Skeletal muscle cell (primary cell): Measurements from ENCODE around the gene OAF.

Experiments
- DNase-seq: peaks from one replicate; pipeline ENCODE4 v3.0.0-alpha.2; 2010; ENCODE audit warnings: low read depth
- H3K4me3 ChIP-seq: 2 replicates; pipeline ENCODE4 v1.5.1; 2011; ENCODE audit warnings: low read depth, mild to moderate bottlenecking, control low read depth, low read length, moderate library complexity

The OAF gene

GRCh38 chr11:120219232-120219937, 8.6 kb downstream of the OAF start:
- H3K4me3 ChIP-seq: no peak overlapping the region
- DNase-seq: no peak

DNA sequence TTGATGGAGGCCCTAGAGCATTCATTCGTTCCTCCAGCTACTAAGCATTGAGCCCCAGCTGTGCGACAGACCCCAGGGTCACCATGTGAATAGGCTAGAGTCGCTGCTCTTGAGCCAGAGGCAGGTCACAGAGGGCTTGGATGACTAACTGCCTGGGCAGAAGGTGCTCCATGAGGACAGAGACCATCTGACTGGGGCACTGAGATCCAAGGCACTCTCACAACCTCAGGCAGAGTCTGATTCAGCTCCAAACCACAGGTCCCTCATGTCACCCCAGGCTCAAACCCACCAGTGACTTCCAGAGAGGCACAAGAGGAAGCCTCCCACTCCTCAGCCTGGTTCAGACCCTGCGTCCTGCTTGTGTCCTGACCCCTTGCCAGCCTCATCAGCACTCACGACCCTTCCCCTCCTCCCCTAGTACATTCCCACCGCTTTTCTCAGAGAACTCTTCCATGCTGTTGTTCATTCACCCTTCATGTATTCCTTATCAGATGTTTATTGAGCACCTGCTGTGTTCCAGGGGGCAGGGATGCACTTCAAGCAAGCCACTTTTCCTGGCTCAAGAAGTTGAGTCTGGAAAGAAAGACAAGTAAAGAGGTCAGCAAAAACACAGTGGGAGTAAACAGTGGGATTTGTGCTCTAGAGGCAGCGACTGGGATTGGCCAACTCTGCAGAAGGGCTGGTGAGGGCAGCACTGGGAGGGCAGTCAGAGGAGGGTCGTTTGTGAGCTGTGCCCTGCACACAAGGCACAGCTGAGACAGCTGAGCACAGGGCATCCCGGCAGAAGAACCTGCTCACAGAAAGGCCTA, 9.3 kb downstream of the OAF start:
- H3K4me3 ChIP-seq: no peak overlapping the region
- DNase-seq: no peak

DNA sequence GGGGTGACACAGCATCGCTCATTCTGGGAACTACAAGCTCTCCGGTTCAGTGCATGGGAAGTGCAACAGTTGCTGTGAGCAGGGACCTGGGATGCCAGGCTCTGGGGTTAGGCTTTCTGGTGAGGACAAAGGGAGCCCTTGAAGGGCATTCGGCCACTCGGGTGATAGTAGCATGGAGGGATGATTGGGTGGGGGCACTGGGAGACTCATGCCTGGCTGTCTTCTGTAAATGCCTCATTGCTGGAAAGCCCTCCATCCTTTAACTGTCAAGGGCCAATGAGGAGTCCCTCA, 9.9 kb downstream of the OAF start:
- no peak for DNase-seq
- H3K4me3 ChIP-seq: no peak overlapping the region

DNA sequence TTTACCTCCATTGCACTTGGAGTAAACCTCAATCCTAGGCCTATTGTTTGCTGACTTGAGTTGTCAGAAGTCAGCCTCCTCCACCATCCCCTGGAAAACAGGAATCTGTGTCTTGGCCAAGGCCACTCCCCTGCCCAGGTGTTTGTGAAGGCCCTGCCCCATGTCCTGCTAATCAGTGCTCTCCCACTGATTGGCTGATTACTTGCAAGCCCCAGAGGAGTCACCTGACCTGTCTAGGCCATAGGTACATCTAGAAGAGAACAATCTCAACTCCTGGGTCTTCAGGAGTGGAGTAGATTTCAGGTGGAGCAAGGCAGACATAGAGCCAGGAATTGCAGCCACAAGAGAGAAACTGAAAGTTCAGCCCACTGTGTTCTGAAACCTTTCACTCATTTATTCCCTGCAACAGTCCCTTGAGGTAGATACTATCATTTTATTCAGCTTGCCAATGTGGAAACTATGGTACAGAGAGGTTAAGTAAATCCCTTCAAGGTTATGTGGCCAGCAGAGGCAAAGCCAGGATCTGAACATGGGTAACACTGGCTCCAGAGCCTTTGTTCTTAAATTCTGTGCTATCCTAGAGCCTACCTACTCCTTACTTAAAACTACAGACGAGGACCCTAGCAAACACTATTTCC, 10.4 kb downstream of the OAF start:
- no peak for DNase-seq

DNA sequence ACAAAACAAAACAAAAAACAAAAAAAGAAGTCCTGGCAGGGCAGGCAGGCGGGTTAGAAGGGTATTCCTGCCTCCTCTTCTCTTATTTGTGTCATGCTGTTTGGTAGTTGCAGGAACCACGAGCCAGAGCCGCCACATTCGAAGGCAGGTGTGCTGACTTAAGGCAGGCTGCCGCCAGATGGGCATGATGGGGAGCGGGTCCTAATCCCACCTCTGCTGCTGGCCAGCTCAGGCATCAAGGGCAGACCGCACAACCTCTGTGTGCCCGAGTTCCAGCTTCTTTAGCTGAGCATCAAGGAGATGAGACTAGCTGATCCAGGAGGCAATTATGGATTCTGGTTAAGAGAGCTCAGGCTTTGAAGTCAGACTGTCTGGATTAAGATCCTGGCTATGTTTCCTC, 12.1 kb downstream of the OAF start:
- DNase-seq: no peak
- H3K4me3 ChIP-seq: no peak overlapping the region

More for the DNA sequence above, 10.4 kb downstream of the OAF start:
- H3K4me3 ChIP-seq: no peak overlapping the region

DNA sequence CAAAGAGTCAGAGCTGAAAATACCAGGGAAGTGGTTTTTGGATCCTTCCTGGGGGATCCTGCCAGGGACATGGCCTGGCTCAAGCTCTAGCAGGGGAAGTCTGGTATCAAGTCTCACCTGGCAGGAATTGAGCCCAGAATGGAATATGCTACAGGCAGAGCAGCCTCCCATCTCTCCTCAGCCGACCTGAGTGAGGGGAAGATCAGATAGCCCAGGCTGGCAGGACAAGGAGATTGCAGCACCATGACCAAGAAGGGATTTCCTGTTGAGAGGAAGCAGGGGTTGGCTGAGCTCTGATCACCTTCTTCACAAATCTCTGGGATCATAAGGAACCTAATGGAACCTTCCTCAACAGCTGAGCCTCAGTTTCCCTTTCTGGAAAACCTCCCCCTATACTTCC, 13.0 kb downstream of the OAF start:
- no peak overlapping the region for H3K4me3 ChIP-seq
- no peak for DNase-seq

- DNase-seq: no peak
- no peak overlapping the region for H3K4me3 ChIP-seq
Measured at GRCh38 chr11:120224361-120224760, 13.5 kb downstream of the OAF start.

DNA sequence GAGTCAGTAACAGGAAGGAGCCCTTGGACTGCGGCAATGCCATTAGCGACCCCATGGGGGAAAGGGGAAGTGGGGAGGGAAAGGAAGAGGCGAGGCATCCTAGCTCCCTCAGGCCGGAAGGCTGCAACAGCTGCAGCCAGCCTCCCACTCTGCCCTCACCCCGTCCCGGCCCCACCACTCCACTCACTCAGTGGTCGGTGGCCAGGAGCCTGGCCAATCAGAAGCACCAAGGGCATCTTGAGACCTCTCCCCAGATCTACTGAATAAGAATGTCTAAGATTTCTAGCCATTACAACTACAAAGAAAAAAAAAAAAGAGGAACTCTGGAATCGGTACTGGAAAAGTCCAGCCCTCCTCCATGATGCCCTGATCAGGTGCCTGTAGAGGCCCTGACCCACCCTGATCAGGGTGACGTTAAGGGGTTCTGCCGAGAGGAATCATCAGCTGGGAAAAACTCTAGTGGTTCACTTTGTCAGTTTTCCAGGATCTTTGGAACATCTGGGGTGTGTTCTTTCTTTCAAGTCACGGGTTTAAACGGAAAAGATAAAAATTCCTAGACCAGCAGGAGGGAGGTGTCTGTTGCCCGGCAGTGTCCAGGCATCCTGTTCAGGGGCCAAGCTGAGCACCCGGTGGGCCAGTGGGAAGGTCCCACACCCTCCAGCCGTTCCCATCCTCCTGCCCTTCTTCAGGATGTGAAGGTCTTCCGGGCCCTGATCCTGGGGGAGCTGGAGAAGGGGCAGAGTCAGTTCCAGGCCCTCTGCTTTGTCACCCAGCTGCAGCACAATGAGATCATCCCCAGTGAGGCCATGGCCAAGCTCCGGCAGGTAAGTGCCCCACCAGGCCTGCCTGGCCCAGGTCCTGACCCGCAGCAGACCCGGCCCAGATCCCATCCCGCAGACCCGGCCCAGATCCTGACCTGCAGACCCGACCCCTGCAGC, 14.4 kb downstream of the OAF start:
- no peak for DNase-seq
- no peak overlapping the region for H3K4me3 ChIP-seq

DNA sequence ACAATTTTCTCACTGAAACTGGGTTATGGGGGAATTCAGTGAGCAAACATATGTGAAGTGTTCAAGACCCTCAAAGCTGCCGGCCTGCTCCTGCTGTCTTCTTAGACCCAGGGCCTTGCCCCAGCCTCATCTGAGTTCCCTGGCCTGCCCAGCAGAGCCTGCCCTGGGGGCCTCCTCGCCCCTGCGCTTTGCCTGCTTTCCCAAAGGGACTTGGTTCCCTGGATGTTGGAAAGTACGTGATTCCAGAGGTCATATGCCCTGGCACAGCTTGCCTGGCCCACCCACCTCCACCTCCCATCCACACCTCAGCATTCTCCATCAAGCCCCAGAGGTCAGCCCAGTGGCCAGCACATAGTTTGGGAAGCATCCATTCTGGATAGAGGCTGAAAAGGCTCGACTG, 15.4 kb downstream of the OAF start:
- DNase-seq: no peak
- H3K4me3 ChIP-seq: no peak overlapping the region

DNA sequence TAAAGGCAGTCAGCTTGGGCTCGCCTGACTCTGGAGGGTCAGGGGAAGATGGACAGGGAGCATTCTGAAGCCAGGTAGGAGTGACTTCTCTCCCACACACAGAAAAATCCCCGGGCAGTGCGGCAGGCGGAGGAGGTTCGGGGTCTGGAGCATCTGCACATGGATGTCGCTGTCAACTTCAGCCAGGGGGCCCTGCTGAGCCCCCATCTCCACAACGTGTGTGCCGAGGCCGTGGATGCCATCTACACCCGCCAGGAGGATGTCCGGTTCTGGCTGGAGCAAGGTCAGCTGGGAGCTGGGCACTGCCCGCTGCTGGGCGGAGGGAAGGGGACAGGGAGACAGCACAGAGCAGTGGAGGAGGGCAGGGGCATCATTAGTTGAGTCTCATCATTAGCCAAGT, 15.9 kb downstream of the OAF start:
- no peak overlapping the region for H3K4me3 ChIP-seq
- no peak for DNase-seq

GRCh38 chr11:120227228-120227852, 16.5 kb downstream of the OAF start:
- no peak for DNase-seq
- H3K4me3 ChIP-seq: no peak overlapping the region

GRCh38 chr11:120228794-120229384, 18.1 kb downstream of the OAF start:
- no peak overlapping the region for H3K4me3 ChIP-seq
- DNase-seq: no peak

DNA sequence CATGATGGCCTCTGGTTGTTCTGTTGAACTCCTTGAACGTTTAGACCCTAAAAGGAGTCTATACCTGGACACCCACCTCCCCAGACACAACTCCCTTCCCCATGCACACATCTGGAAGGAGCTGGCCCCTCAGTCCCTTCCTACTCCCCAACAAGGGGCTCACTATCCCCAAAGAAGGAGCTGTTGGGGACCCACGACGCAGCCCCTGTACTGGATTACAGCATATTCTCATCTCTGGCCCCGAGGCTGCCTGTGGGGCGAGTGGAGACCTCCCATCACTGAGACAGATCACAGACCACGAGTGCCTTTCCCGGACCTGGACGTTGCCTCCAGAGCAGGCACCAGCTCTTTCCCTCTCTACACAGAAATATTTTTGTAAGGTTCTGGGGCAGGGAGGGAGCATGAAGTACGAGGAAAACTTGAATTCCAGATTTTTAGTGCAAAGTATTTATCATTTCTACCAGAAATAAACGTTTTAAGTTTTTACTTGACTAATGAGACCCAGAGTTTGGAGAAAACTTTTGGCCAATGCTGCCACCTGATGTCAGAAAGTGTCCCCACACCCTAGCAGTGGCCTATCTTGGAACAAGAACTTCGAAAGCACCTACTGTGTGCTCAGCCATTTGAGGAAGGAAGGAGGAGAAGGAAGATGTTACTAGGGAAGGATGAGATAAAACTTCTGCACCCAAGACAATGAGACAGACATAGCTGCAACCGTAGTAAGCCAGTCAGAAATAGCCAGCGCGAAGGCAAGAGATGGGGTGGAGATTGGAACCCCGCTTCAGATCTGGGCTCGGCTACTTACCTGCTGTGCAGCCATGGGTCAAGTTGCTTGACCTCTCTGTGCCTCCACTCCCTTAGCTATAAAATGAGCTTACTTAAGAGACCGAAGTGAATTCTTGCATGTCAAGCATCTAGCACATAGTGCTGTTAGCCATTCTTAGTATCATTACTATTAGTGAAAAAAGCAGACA, 18.9 kb downstream of the OAF start:
- DNase-seq: no peak
- no peak overlapping the region for H3K4me3 ChIP-seq

GRCh38 chr11:120230433-120231071, 19.7 kb downstream of the OAF start:
- no peak overlapping the region for H3K4me3 ChIP-seq
- no peak for DNase-seq

GRCh38 chr11:120231963-120232362, 21.1 kb downstream of the OAF start:
- no peak for DNase-seq
- H3K4me3 ChIP-seq: no peak overlapping the region

DNA sequence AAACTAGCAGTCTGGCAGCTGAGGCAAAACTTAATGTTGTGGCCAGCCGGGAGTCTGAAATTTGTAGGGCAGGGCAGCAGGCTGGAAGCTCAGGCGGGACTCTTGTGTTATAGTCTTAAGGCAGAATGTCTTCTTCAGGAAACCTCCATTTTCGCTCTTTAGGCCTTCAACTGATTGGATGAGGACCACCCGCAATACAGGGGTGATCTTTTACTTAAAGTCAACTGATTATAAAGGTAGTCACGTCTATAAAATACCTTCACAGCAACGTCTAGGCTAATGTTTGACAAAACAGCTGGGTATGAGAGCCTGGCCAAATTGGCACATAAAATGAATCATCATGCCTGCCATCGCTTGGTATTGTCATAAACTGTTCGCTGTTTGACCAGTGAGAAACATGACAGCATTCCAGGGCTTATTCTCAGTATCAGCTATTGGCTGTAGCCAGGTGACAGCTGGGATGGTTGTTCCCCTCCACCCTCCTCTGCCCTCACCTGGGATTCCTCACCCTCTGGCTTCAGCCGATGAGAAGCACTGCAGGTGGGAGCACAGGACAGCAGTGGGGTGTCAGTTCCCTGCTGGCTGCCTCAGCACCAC, 22.5 kb downstream of the OAF start:
- H3K4me3 ChIP-seq: no peak overlapping the region
- no peak for DNase-seq

DNA sequence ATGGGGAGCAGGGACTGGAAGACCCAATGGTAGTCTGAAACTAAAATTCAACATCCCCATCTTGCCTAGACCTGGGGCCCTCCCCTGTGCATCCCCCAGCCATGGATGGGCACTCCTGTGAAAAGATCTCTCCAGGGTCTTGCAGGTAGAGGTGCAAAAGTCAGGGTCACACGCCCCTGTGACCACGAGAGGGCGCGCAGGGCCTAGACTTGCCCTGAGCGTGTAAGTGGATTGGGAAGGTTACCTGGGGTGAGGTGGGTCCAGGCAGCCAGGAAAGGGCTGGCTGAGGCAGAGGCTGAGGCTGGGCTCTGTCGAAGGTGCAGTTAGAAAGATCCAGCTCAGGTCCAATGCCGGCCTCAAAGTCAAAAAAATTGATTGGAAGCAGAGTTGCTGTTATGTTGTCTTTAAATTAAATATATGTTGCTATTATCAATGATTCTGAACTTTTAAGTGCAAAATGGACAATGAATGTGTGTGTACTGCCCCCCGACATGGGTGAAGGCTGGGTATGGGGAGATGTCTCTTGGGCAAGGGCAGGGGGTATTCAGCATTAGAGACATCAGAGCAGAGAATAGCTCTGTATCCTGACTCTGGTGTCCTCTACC, 24.3 kb downstream of the OAF start:
- no peak for DNase-seq
- H3K4me3 ChIP-seq: no peak overlapping the region
